ENCODE results near the gene TMEM116. TPM values are rescaled to one million over a fixed set of nuclear protein-coding genes. Genes with fewer than 3 reads are reported as not detected.
A peak's percentile ranks its signal among the peaks of the same experiment; 100 is the strongest.

TMEM116 gene
- total RNA-seq, 2 experiments from 2014 or later = 12.7 to 12.8 TPM

DNA sequence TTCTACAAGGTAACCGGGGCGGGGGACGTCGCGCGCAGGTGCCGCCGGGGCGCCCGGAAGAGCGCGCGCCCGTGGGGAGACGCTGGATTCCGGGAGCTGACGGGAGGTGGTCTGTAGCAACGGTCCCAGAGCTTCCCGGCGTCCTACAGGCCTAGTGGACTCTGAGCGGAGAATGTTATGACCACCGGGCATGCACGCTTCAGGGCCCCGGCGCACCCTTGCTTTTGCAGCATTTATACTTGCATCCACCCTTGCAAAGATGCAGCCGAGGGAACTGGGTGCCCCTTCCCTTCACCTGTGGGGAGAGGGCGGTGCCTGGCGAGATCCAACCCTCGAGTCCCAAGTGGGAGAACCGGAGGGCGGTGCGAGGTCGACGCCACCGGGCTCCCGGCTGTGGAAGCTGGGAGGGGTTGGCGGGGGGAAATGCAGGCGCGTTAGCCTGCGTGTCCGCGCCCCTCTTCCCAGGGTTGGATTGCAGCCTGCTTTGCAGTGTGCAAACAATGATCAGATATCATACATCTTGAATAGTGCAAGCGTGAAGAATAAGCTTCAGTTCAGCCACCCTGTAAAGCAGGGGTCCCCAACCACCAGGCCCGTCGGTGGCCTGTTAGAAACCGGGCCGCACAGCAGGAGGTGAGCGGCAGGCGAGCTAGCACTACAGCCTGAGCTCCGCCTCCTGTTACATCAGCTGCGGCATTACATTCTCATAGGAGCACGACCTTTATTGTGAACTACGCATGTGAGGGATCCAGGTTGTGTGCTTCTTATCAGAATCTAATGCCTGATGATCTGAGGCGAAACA lies 837 bp upstream of the TMEM116 start:
- ATAC-seq (ENCODE audit: poor library complexity) (peak; percentile 54), DNase-seq (peak; percentile 50 to 89 (median 64))
- H3K36me3 ChIP-seq (ENCODE audit: insufficient read depth, low read length) = peaks cover 28% of the 10 kb centered on the region
- H3K27me3 Mint-ChIP-seq = no peaks in the 10 kb centered on the region
- POLR2A ChIA-PET = interaction anchor here (0.6 to 5.6 kb wide), 27 partner anchors 9 to 328 kb away, joined by 3 to 351 read pairs (median 6); partner anchors contain the start of genes ACAD10, BRAP, MAPKAPK5 and NAA25
- peak overlapping the region; percentile 100 for H3K27ac Mint-ChIP-seq
- CTCF ChIA-PET = interaction anchor here (0.6 to 3.4 kb wide), 14 partner anchors 8 to 111 kb away, joined by 3 to 31 read pairs (median 4); partner anchors contain the start of gene TRAFD1
- H3K27me3 ChIP-seq (ENCODE audit: control insufficient read depth in 1 of 2, insufficient read depth in 2 of 2, low read length in 2 of 2) = no peaks in the 10 kb centered on the region
- peaks cover 63% of the 10 kb centered on the region for H3K4me1 ChIP-seq (ENCODE audit: insufficient read depth, low read length)
- peaks cover 67% of the 10 kb centered on the region for H3K36me3 Mint-ChIP-seq (ENCODE audit: low read depth)
- H3K9me3 ChIP-seq (ENCODE audit: control insufficient read depth in 1 of 2, insufficient read depth in 1 of 2, low read length in 2 of 2) = peaks cover 0 to 6% of the 10 kb centered on the region in 2 experiments
- peak overlapping the region; percentile 97 for H3K4me3 Mint-ChIP-seq
- peak overlapping the region; percentile 98 for H3K4me3 ChIP-seq (ENCODE audit: low read length)
- peak overlapping the region; percentile 79 to 85 for H3K27ac ChIP-seq (ENCODE audit: low read depth in 1 of 2, low read length in 2 of 2)
- intact Hi-C loops (cut with DNase I, micrococcal nuclease) = loop anchor here (1.0 to 10.0 kb wide), 9 partner anchors 20 to 599 kb away; partner anchors contain the start of genes MAPKAPK5 (in 2 of the 2), NAA25 (in 2 of the 2), ACAD10 (in 1 of the 2) and BRAP (in 1 of the 2)
- H3K4me1 Mint-ChIP-seq (ENCODE audit: low read depth) = peaks cover 74% of the 10 kb centered on the region
- TF ChIP-seq, protein P1, sequence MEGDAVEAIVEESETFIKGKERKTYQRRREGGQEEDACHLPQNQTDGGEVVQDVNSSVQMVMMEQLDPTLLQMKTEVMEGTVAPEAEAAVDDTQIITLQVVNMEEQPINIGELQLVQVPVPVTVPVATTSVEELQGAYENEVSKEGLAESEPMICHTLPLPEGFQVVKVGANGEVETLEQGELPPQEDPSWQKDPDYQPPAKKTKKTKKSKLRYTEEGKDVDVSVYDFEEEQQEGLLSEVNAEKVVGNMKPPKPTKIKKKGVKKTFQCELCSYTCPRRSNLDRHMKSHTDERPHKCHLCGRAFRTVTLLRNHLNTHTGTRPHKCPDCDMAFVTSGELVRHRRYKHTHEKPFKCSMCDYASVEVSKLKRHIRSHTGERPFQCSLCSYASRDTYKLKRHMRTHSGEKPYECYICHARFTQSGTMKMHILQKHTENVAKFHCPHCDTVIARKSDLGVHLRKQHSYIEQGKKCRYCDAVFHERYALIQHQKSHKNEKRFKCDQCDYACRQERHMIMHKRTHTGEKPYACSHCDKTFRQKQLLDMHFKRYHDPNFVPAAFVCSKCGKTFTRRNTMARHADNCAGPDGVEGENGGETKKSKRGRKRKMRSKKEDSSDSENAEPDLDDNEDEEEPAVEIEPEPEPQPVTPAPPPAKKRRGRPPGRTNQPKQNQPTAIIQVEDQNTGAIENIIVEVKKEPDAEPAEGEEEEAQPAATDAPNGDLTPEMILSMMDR (IDR thresholded peaks at IDR 0.05) = no peak
- H3K9me3 Mint-ChIP-seq = peaks cover 2% of the 10 kb centered on the region

DNA sequence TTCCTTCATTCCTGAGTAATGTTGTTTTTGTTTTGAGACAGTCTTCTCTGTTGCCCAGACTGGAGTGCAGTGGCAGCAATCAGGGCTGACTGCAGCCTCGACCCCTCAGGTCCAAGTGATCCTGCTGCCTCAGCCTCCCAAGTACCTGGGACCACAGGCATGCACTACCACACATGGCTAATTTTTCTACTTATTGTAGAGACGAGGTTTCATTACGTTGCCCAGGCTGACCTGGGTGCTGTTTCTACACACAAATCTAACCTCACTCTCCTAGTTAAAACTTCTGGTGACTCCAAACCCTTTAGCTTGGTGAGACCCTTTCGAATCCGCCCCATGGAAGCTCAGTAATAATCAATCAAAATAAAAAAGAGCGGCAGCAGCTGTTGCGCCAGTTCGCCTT lies 1.3 kb downstream of the TMEM116 start:
- Histone ChIP-seq H3K4me1 (ENCODE audit: insufficient read depth, low read length) (peaks cover 50% of the 10 kb centered on the region), H3K9me3 (ENCODE audit: control insufficient read depth in 1 of 2, insufficient read depth in 1 of 2, low read length in 2 of 2) (peaks cover 0 to 6% of the 10 kb centered on the region in 2 experiments), H3K36me3 (ENCODE audit: insufficient read depth, low read length) (peaks cover 12% of the 10 kb centered on the region), H3K4me3 (ENCODE audit: low read length) (peak overlapping the region; percentile 98), H3K27me3 (ENCODE audit: control insufficient read depth in 1 of 2, insufficient read depth in 2 of 2, low read length in 2 of 2) (no peaks in the 10 kb centered on the region), H3K27ac (ENCODE audit: low read depth in 1 of 2, low read length in 2 of 2) (peak overlapping the region; percentile 92 to 96)
- peaks cover 60% of the 10 kb centered on the region for H3K4me1 Mint-ChIP-seq (ENCODE audit: low read depth)
- H3K27me3 Mint-ChIP-seq = no peaks in the 10 kb centered on the region
- H3K9me3 Mint-ChIP-seq = peaks cover 2% of the 10 kb centered on the region
- peak overlapping the region; percentile 97 for H3K4me3 Mint-ChIP-seq
- ChIA-PET CTCF (interaction anchor here (1.6 to 3.4 kb wide), 4 partner anchors 9 to 66 kb away, joined by 4 to 31 read pairs (median 25); no protein-coding TSS in a partner anchor), POLR2A (interaction anchor here (1.0 to 5.6 kb wide), 4 partner anchors 14 to 66 kb away, joined by 3 to 351 read pairs (median 36); no protein-coding TSS in a partner anchor)
- peak overlapping the region; percentile 100 for H3K27ac Mint-ChIP-seq
- TF ChIP-seq, protein P1 (IDR thresholded peaks at IDR 0.05) = no peak
- intact Hi-C loops (cut with DNase I, micrococcal nuclease) = loop anchor here (2.0 to 10.0 kb wide), 7 partner anchors 15 to 597 kb away; partner anchors contain the start of genes MAPKAPK5 (in 2 of the 2), NAA25 (in 2 of the 2), ACAD10 (in 1 of the 2) and BRAP (in 1 of the 2)
- DNase-seq = no peak
- no peak for ATAC-seq (ENCODE audit: poor library complexity)
- H3K36me3 Mint-ChIP-seq (ENCODE audit: low read depth) = peaks cover 49% of the 10 kb centered on the region
